Mammary epithelial cell (primary cell): ENCODE measurements around the gene RNF207.
A peak's percentile ranks its signal among the peaks of the same experiment; 100 is the strongest.

Experiments used
- EZH2 ChIP-seq: IDR thresholded peaks from 2 replicates; pipeline ENCODE4 v1.6.1; 2012; ENCODE audit warnings: low read length, inconsistent platforms, borderline replicate concordance
- TF ChIP-seq, protein P1 (sequence below), 2 donors: IDR thresholded peaks in 1 of 2; conservative IDR thresholded peaks in 1 of 2; 2 replicates each; pipeline ENCODE4 v1.5.1; 2011 to 2012; ENCODE audit warnings: inconsistent platforms in 2 of 2, low read length in 2 of 2, mild to moderate bottlenecking in 2 of 2, control low read depth in 1 of 2, low read depth in 1 of 2; ENCODE audit not compliant: insufficient read depth in 1 of 2; ENCODE audit errors: extremely low read depth in 1 of 2

DNA sequence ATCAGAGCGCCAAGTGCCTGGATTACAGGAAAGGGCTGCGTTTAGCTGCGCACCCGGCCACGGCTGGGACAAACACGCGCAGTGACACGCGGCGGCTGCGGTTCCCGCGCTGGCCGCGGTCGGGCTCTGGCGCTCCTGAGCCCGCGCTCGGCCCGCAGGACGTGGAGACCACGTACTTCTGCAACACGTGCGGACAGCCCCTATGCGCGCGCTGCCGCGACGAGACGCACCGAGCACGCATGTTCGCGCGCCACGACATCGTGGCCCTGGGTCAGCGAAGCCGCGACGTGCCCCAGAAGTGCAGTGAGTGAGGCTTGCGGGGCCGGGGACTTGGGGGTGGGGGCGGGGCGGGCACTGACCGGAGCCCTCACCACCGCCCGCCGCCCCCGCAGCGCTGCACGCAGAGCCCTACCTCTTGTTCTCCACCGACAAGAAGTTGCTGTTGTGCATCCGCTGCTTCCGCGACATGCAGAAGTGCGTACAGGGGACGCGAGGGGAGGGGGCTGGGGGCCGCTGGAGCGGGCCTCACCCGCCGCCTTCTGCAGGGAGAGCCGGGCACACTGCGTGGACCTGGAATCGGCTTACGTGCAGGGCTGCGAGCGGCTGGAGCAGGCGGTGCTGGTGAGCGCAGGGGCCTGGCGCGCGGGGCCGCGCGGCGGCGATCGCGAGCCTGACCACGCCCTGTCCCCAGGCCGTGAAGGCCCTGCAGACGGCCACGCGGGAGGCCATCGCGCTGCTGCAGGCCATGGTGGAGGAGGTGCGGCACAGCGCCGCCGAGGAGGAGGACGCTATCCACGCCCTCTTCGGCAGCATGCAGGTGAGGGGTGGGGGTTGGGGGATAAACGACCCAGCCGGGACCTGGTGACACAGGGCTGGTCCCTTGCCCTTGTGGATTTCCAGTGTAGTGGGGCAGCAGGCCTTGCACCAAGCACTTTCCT is 3.1 kb downstream of the RNF207 start:
- TF ChIP-seq, protein P1, sequence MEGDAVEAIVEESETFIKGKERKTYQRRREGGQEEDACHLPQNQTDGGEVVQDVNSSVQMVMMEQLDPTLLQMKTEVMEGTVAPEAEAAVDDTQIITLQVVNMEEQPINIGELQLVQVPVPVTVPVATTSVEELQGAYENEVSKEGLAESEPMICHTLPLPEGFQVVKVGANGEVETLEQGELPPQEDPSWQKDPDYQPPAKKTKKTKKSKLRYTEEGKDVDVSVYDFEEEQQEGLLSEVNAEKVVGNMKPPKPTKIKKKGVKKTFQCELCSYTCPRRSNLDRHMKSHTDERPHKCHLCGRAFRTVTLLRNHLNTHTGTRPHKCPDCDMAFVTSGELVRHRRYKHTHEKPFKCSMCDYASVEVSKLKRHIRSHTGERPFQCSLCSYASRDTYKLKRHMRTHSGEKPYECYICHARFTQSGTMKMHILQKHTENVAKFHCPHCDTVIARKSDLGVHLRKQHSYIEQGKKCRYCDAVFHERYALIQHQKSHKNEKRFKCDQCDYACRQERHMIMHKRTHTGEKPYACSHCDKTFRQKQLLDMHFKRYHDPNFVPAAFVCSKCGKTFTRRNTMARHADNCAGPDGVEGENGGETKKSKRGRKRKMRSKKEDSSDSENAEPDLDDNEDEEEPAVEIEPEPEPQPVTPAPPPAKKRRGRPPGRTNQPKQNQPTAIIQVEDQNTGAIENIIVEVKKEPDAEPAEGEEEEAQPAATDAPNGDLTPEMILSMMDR (conservative IDR thresholded peaks at IDR 0.05 in 1 of 2, IDR thresholded peaks at IDR 0.05 in 1 of 2; ENCODE audit: extremely low read depth in 1 of 2, insufficient read depth in 1 of 2, low read depth in 1 of 2, low read length in 2 of 2): peak in 1 of 2 donors; percentile 49
- no peak for TF ChIP-seq EZH2
